Measurements from ENCODE around the gene NFS1. TPM values are rescaled to one million over a fixed set of nuclear protein-coding genes. Genes with fewer than 3 reads are reported as not detected.

Gene NFS1
- total RNA-seq, 2 experiments from 2014 or later, result 10.6 to 11.5 TPM

DNA sequence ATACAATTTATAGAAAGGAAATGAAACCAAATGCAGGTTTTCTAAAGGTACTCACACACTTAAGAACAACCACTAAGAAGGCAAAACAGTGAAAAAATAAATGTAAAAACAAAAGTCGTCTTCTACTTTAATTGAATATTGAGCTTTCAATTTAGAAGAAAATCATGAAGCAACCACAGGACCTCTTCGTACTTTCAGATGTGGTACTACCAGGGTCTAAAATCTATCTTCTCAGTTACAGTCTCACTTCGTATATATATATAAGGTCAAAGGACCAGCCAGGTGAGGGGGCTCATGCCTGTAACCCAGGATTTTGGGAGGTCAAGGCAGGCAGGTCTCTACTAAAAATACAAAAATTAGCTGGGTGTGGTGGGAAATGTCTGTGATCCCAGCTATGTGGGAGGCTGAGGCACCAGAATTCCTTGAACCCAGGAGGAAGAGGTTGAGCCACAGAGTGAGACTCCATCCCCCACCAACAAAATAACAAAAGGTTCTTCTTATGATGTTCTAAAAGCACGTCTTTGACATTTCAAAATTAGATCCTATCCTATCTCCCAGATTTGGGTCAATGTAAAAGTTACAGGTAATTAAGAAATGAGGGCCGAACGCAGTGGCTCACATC is 12.5 kb upstream of the NFS1 start:
- H3K4me3 Mint-ChIP-seq, result peak overlapping the region; percentile 35
- peak overlapping the region in 1 of 2 donors; percentile 38 for H3K27ac ChIP-seq (ENCODE audit: low read depth in 1 of 2, low read length in 2 of 2)
- POLR2A ChIA-PET, result interaction anchor here (0.6 to 4.0 kb wide), 5 partner anchors 9 to 1603 kb away, joined by 3 to 27 read pairs (median 4); partner anchors contain the start of genes NFS1, PHF20, RBM39 and ROMO1

GRCh38 chr20:35710884-35711587 is 11.9 kb upstream of the NFS1 start:
- H3K36me3 Mint-ChIP-seq (ENCODE audit: low read depth), result peaks cover 96% of the 10 kb centered on the region

More for the DNA sequence above, 12.5 kb upstream of the NFS1 start:
- Mint-ChIP-seq H3K27ac (peak overlapping the region; percentile 47), H3K4me1 (ENCODE audit: low read depth) (peaks cover 69% of the 10 kb centered on the region), H3K27me3 (no peaks in the 10 kb centered on the region), H3K36me3 (ENCODE audit: low read depth) (peaks cover 96% of the 10 kb centered on the region), H3K9me3 (no peaks in the 10 kb centered on the region)
- ATAC-seq (ENCODE audit: poor library complexity) (no peak), DNase-seq (no peak)
- Histone ChIP-seq H3K27me3 (ENCODE audit: control insufficient read depth in 1 of 2, insufficient read depth in 2 of 2, low read length in 2 of 2) (no peaks in the 10 kb centered on the region), H3K4me1 (ENCODE audit: insufficient read depth, low read length) (peaks cover 30% of the 10 kb centered on the region), H3K4me3 (ENCODE audit: low read length) (no peak overlapping the region), H3K9me3 (ENCODE audit: control insufficient read depth in 1 of 2, insufficient read depth in 1 of 2, low read length in 2 of 2) (no peaks in the 10 kb centered on the region), H3K36me3 (ENCODE audit: insufficient read depth, low read length) (peaks cover 96% of the 10 kb centered on the region)
- TF ChIP-seq, protein P1, sequence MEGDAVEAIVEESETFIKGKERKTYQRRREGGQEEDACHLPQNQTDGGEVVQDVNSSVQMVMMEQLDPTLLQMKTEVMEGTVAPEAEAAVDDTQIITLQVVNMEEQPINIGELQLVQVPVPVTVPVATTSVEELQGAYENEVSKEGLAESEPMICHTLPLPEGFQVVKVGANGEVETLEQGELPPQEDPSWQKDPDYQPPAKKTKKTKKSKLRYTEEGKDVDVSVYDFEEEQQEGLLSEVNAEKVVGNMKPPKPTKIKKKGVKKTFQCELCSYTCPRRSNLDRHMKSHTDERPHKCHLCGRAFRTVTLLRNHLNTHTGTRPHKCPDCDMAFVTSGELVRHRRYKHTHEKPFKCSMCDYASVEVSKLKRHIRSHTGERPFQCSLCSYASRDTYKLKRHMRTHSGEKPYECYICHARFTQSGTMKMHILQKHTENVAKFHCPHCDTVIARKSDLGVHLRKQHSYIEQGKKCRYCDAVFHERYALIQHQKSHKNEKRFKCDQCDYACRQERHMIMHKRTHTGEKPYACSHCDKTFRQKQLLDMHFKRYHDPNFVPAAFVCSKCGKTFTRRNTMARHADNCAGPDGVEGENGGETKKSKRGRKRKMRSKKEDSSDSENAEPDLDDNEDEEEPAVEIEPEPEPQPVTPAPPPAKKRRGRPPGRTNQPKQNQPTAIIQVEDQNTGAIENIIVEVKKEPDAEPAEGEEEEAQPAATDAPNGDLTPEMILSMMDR (IDR thresholded peaks at IDR 0.05), result no peak
- CTCF ChIA-PET, result interaction anchor here (0.9 to 2.2 kb wide), 2 partner anchors 12 to 93 kb away, joined by 3 to 8 read pairs; partner anchors contain the start of genes NFS1 and ROMO1
- intact Hi-C loops (cut with DNase I, micrococcal nuclease), result no loop called here

GRCh38 chr20:35710039-35710438 is 10.9 kb upstream of the NFS1 start:
- Mint-ChIP-seq H3K4me1 (ENCODE audit: low read depth) (peaks cover 62% of the 10 kb centered on the region), H3K27ac (no peak overlapping the region), H3K4me3 (no peak overlapping the region), H3K9me3 (no peaks in the 10 kb centered on the region), H3K36me3 (ENCODE audit: low read depth) (peaks cover 96% of the 10 kb centered on the region), H3K27me3 (no peaks in the 10 kb centered on the region)
- Histone ChIP-seq H3K36me3 (ENCODE audit: insufficient read depth, low read length) (peaks cover 96% of the 10 kb centered on the region), H3K9me3 (ENCODE audit: control insufficient read depth in 1 of 2, insufficient read depth in 1 of 2, low read length in 2 of 2) (no peaks in the 10 kb centered on the region), H3K27me3 (ENCODE audit: control insufficient read depth in 1 of 2, insufficient read depth in 2 of 2, low read length in 2 of 2) (no peaks in the 10 kb centered on the region), H3K27ac (ENCODE audit: low read depth in 1 of 2, low read length in 2 of 2) (no peak overlapping the region), H3K4me1 (ENCODE audit: insufficient read depth, low read length) (peaks cover 19% of the 10 kb centered on the region), H3K4me3 (ENCODE audit: low read length) (no peak overlapping the region)
- no peak for DNase-seq
- intact Hi-C loops (cut with DNase I, micrococcal nuclease), result no loop called here
- TF ChIP-seq, protein P1 (IDR thresholded peaks at IDR 0.05), result no peak
- ChIA-PET POLR2A (interaction anchor here (1.5 to 4.0 kb wide), 2 partner anchors 10 to 62 kb away, joined by 3 to 27 read pairs; partner anchors contain the start of genes NFS1, PHF20 and ROMO1), CTCF (interaction anchor here (0.9 to 2.2 kb wide), 3 partner anchors 9 to 174 kb away, joined by 3 to 8 read pairs (median 3); partner anchors contain the start of genes NFS1 and ROMO1)
- ATAC-seq (ENCODE audit: poor library complexity), result no peak

More at GRCh38 chr20:35710884-35711587, 11.9 kb upstream of the NFS1 start:
- ATAC-seq (ENCODE audit: poor library complexity) (no peak), DNase-seq (no peak)
- Histone ChIP-seq H3K4me3 (ENCODE audit: low read length) (no peak overlapping the region), H3K27ac (ENCODE audit: low read depth in 1 of 2, low read length in 2 of 2) (peak overlapping the region in 1 of 2 donors; percentile 21), H3K36me3 (ENCODE audit: insufficient read depth, low read length) (peaks cover 96% of the 10 kb centered on the region), H3K27me3 (ENCODE audit: control insufficient read depth in 1 of 2, insufficient read depth in 2 of 2, low read length in 2 of 2) (no peaks in the 10 kb centered on the region), H3K4me1 (ENCODE audit: insufficient read depth, low read length) (peaks cover 29% of the 10 kb centered on the region), H3K9me3 (ENCODE audit: control insufficient read depth in 1 of 2, insufficient read depth in 1 of 2, low read length in 2 of 2) (no peaks in the 10 kb centered on the region)
- Mint-ChIP-seq H3K4me3 (peak overlapping the region; percentile 35), H3K27ac (peak overlapping the region; percentile 47), H3K9me3 (no peaks in the 10 kb centered on the region), H3K27me3 (no peaks in the 10 kb centered on the region), H3K4me1 (ENCODE audit: low read depth) (peaks cover 69% of the 10 kb centered on the region)
- POLR2A ChIA-PET, result interaction anchor here (0.6 to 4.0 kb wide), 5 partner anchors 9 to 1602 kb away, joined by 3 to 27 read pairs (median 4); partner anchors contain the start of genes NFS1, PHF20, RBM39 and ROMO1
- TF ChIP-seq, protein P1 (IDR thresholded peaks at IDR 0.05), result no peak
- intact Hi-C loops (cut with DNase I, micrococcal nuclease), result no loop called here
- CTCF ChIA-PET, result interaction anchor here (2.2 kb wide), 1 partner anchor 12 kb away, joined by 8 read pairs; the partner anchor contains the start of genes NFS1 and ROMO1
